ENCODE measurements around the gene MUC3A.
"Not testable (repeated sequence)": the region's sequence is repeated elsewhere in the genome, so short reads cannot be mapped to it uniquely, and the experiment has no call there.

The MUC3A gene

GRCh38 chr7:100983451-100984187, 34.3 kb downstream of the MUC3A start:
- no peaks in the 10 kb centered on the region for H3K36me3 ChIP-seq
- no peak overlapping the region for H3K4me3 ChIP-seq (ENCODE audit: low read depth, low read length)
- TF ChIP-seq, protein P1, sequence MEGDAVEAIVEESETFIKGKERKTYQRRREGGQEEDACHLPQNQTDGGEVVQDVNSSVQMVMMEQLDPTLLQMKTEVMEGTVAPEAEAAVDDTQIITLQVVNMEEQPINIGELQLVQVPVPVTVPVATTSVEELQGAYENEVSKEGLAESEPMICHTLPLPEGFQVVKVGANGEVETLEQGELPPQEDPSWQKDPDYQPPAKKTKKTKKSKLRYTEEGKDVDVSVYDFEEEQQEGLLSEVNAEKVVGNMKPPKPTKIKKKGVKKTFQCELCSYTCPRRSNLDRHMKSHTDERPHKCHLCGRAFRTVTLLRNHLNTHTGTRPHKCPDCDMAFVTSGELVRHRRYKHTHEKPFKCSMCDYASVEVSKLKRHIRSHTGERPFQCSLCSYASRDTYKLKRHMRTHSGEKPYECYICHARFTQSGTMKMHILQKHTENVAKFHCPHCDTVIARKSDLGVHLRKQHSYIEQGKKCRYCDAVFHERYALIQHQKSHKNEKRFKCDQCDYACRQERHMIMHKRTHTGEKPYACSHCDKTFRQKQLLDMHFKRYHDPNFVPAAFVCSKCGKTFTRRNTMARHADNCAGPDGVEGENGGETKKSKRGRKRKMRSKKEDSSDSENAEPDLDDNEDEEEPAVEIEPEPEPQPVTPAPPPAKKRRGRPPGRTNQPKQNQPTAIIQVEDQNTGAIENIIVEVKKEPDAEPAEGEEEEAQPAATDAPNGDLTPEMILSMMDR (IDR thresholded peaks at IDR 0.05; ENCODE audit: low read depth, low read length), result no peak
- H3K27me3 ChIP-seq (ENCODE audit: insufficient read depth, low read depth, severe bottlenecking), result peaks cover 80% of the 10 kb centered on the region
- H3K27ac ChIP-seq, result no peak overlapping the region
- no peak for DNase-seq
- H3K9me3 ChIP-seq (ENCODE audit: severe bottlenecking), result no peaks in the 10 kb centered on the region

GRCh38 chr7:100984241-100984918, 35.0 kb downstream of the MUC3A start:
- not testable (repeated sequence) for H3K9me3 ChIP-seq (ENCODE audit: severe bottlenecking); H3K4me3 ChIP-seq (ENCODE audit: low read depth, low read length); H3K27ac ChIP-seq; DNase-seq; H3K36me3 ChIP-seq
- H3K27me3 ChIP-seq (ENCODE audit: insufficient read depth, low read depth, severe bottlenecking), result peaks cover 77% of the 10 kb centered on the region

DNA sequence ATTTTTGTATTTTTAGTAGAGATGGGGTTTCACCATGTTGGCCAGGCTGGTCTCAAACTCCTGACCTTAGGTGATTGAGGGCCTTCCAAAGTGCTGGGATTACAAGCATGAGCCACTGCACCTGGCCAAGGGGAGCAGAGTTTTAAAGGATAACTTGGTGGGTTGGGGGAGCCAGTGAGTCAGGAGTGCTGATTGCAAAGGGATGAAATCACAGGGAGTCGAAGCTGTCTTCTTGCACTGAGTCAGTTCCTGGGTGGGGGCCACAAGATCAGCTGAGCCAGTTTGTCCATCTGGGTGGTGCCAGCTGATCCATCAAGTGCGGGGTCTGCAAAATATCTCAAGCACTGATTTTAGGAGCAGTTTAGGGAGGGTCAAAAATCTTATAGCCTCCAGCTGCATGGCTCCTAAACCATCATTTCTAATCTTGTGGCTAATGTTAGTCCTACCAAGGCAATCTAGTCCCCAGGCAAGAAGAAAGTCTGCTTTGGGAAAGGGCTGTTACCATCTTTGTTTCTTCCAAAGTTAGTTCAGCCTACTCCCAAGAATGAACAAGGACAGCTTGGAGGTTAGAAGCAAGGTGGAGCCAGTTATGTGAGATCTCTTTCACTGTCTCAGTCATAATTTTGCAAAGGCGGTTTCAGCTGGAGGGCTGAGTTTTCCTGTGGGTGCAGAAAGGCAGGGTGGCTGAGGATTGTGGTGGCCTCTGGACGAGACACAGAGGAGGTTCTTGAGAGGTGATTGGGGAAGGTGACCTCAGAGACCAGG, 35.9 kb downstream of the MUC3A start:
- not testable (repeated sequence) for DNase-seq; H3K9me3 ChIP-seq (ENCODE audit: severe bottlenecking); H3K36me3 ChIP-seq; H3K4me3 ChIP-seq (ENCODE audit: low read depth, low read length); H3K27ac ChIP-seq
- H3K27me3 ChIP-seq (ENCODE audit: insufficient read depth, low read depth, severe bottlenecking), result peaks cover 77% of the 10 kb centered on the region

GRCh38 chr7:100991631-100992030, 42.3 kb downstream of the MUC3A start:
- peaks cover 6% of the 10 kb centered on the region for H3K9me3 ChIP-seq (ENCODE audit: severe bottlenecking)
- no peak overlapping the region for H3K27ac ChIP-seq
- H3K4me3 ChIP-seq (ENCODE audit: low read depth, low read length), result no peak overlapping the region
- no peak for DNase-seq
- TF ChIP-seq, protein P1 (IDR thresholded peaks at IDR 0.05; ENCODE audit: low read depth, low read length), result no peak
- no peaks in the 10 kb centered on the region for H3K36me3 ChIP-seq
- H3K27me3 ChIP-seq (ENCODE audit: insufficient read depth, low read depth, severe bottlenecking), result peaks cover 33% of the 10 kb centered on the region

DNA sequence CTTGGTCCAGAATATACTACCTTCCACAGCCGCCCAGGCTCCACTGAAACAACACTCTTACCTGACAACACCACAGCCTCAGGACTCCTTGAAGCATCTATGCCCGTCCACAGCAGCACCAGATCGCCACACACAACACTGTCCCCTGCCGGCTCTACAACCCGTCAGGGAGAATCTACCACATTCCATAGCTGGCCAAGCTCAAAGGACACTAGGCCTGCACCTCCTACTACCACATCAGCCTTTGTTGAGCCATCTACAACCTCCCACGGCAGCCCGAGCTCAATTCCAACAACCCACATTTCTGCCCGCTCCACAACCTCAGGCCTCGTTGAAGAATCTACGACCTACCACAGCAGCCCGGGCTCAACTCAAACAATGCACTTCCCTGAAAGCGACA, 42.9 kb downstream of the MUC3A start:
- not testable (repeated sequence) for DNase-seq; H3K9me3 ChIP-seq (ENCODE audit: severe bottlenecking); H3K27ac ChIP-seq; H3K36me3 ChIP-seq; H3K4me3 ChIP-seq (ENCODE audit: low read depth, low read length)
- peaks cover 31% of the 10 kb centered on the region for H3K27me3 ChIP-seq (ENCODE audit: insufficient read depth, low read depth, severe bottlenecking)

GRCh38 chr7:100994671-100995070, 45.3 kb downstream of the MUC3A start:
- not testable (repeated sequence) for DNase-seq; H3K36me3 ChIP-seq; H3K9me3 ChIP-seq (ENCODE audit: severe bottlenecking); H3K4me3 ChIP-seq (ENCODE audit: low read depth, low read length); H3K27ac ChIP-seq
- peaks cover 16% of the 10 kb centered on the region for H3K27me3 ChIP-seq (ENCODE audit: insufficient read depth, low read depth, severe bottlenecking)

- not testable (repeated sequence) for H3K9me3 ChIP-seq (ENCODE audit: severe bottlenecking); H3K27ac ChIP-seq; H3K4me3 ChIP-seq (ENCODE audit: low read depth, low read length); DNase-seq; H3K36me3 ChIP-seq; H3K27me3 ChIP-seq (ENCODE audit: insufficient read depth, low read depth, severe bottlenecking)
Measured at GRCh38 chr7:100998530-100998929, 49.2 kb downstream of the MUC3A start.

GRCh38 chr7:100999334-100999733, 50.0 kb downstream of the MUC3A start:
- H3K27ac ChIP-seq; DNase-seq; H3K36me3 ChIP-seq; H3K9me3 ChIP-seq (ENCODE audit: severe bottlenecking); H3K4me3 ChIP-seq (ENCODE audit: low read depth, low read length); H3K27me3 ChIP-seq (ENCODE audit: insufficient read depth, low read depth, severe bottlenecking): not testable (repeated sequence)

- not testable (repeated sequence) for DNase-seq; H3K27me3 ChIP-seq (ENCODE audit: insufficient read depth, low read depth, severe bottlenecking); H3K27ac ChIP-seq; H3K36me3 ChIP-seq; H3K9me3 ChIP-seq (ENCODE audit: severe bottlenecking); H3K4me3 ChIP-seq (ENCODE audit: low read depth, low read length)
Measured at GRCh38 chr7:101000025-101000424, 50.7 kb downstream of the MUC3A start.

- not testable (repeated sequence) for H3K27ac ChIP-seq; H3K9me3 ChIP-seq (ENCODE audit: severe bottlenecking); DNase-seq; H3K36me3 ChIP-seq; H3K4me3 ChIP-seq (ENCODE audit: low read depth, low read length)
- H3K27me3 ChIP-seq (ENCODE audit: insufficient read depth, low read depth, severe bottlenecking), result peaks cover 27% of the 10 kb centered on the region
Measured at GRCh38 chr7:101002333-101002732, 53.0 kb downstream of the MUC3A start.

GRCh38 chr7:101007361-101007760, 58.0 kb downstream of the MUC3A start:
- H3K27ac ChIP-seq; DNase-seq; H3K9me3 ChIP-seq (ENCODE audit: severe bottlenecking); H3K36me3 ChIP-seq; H3K4me3 ChIP-seq (ENCODE audit: low read depth, low read length): not testable (repeated sequence)
- H3K27me3 ChIP-seq (ENCODE audit: insufficient read depth, low read depth, severe bottlenecking), result peaks cover 72% of the 10 kb centered on the region

Measured in WERI-Rb-1 (cell line).